ENCODE measurements around the gene RNF207. TPM values are rescaled to one million over a fixed set of nuclear protein-coding genes. Genes with fewer than 3 reads are reported as not detected.
A peak's percentile ranks its signal among the peaks of the same experiment; 100 is the strongest.

RNF207 gene
- total and polyA plus RNA-seq, 2 of the 13 experiments (the other 11 are each of a cell fraction or from before 2014, with no cell fraction given): 9.8 to 15.9 TPM

- TF ChIP-seq KDM2A (CRISPR knock-in tag; IDR thresholded peaks at IDR 0.05; ENCODE audit: borderline replicate concordance, low read depth) (peak; percentile 35; the same call in 1 of the 2 replicates), XBP1 (CRISPR knock-in tag; IDR thresholded peaks at IDR 0.05) (no peak), ZNF678 (CRISPR knock-in tag; IDR thresholded peaks at IDR 0.05) (no peak), ZFAT (CRISPR knock-in tag; conservative IDR thresholded peaks at IDR 0.05) (no peak), DMAP1 (CRISPR knock-in tag; IDR thresholded peaks at IDR 0.05) (peak; percentile 20; the same call in 1 of the 2 replicates), HOXA3 (CRISPR knock-in tag; IDR thresholded peaks at IDR 0.05) (peak; percentile 16; the same call in 1 of the 2 replicates), SAP130 (CRISPR knock-in tag; IDR thresholded peaks at IDR 0.05; ENCODE audit: low read depth) (peak; percentile 17; the same call in 1 of the 2 replicates), ZNF768 (CRISPR knock-in tag; IDR thresholded peaks at IDR 0.05) (peak; percentile 93)
- TF ChIP-seq, protein P1, sequence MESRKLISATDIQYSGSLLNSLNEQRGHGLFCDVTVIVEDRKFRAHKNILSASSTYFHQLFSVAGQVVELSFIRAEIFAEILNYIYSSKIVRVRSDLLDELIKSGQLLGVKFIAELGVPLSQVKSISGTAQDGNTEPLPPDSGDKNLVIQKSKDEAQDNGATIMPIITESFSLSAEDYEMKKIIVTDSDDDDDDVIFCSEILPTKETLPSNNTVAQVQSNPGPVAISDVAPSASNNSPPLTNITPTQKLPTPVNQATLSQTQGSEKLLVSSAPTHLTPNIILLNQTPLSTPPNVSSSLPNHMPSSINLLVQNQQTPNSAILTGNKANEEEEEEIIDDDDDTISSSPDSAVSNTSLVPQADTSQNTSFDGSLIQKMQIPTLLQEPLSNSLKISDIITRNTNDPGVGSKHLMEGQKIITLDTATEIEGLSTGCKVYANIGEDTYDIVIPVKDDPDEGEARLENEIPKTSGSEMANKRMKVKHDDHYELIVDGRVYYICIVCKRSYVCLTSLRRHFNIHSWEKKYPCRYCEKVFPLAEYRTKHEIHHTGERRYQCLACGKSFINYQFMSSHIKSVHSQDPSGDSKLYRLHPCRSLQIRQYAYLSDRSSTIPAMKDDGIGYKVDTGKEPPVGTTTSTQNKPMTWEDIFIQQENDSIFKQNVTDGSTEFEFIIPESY (CRISPR knock-in tag; IDR thresholded peaks at IDR 0.05): peak; percentile 56; the same call in 1 of the 2 replicates
Measured at GRCh38 chr1:6234502-6235295, 28.8 kb downstream of the RNF207 start (continued).

DNA sequence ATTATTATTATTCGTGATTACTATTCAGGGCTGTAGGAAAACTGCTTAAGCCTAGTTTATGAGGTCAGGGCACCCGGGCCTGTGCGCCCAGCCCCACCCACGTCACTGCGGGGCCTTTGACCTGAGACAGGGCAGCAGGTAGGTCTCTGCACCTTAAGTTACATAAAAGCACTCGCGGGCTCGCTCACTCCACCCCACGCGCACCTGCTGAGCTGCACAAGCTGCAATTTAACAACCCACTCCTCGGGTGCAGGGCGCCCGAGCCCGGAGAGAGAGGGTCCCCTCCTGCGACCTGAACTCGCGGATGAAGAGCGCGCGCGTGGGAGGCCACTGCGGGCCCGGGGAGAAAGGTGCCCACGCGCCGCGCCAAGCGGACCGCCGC lies 29.4 kb downstream of the RNF207 start:
- H3K36me3 ChIP-seq (replicated peaks in 1 of 2; ENCODE audit: control insufficient read depth in 1 of 2, insufficient read depth in 2 of 2, low read length in 2 of 2): peaks cover 7 to 26% of the 10 kb centered on the region in 2 experiments; a peak in 4 of 5 replicates
- no peaks in the 10 kb centered on the region for H4K20me1 ChIP-seq (ENCODE audit: insufficient read depth, low read length)
- intact Hi-C loops (cut with micrococcal nuclease; ENCODE audit: unreplicated experiment) (no loop called here), in situ Hi-C loops (cut with HindIII; ENCODE audit: extremely low pct_ligation_motif_present, low pct_unique_long_range_greater_than_20kb) (no loop called here)
- no peak overlapping the region for H2AFZ ChIP-seq (ENCODE audit: low read length)
- no peak for FAIRE-seq
- WGBS (ENCODE audit: low lambda C conversion rate): 0% methylated on average over 5 of the region's 30 CpGs
- H3K27me3 ChIP-seq (ENCODE audit: control insufficient read depth in 1 of 2, insufficient read depth in 2 of 2, low read length in 2 of 2): no peaks in the 10 kb centered on the region
- peak overlapping the region; percentile 56 for H3K27ac ChIP-seq (ENCODE audit: extremely low read length, insufficient read depth, low read length)
- H3K9ac ChIP-seq (ENCODE audit: insufficient read depth, low read depth, low read length): peak overlapping the region; percentile 71
- H3K4me2 ChIP-seq (ENCODE audit: low read depth, low read length): peak overlapping the region; percentile 95
- H3K79me2 ChIP-seq (ENCODE audit: insufficient read depth, low read length): peaks cover 20% of the 10 kb centered on the region
- DNase-seq (ENCODE audit: low spot score): no peak
- POLR2A ChIA-PET: interaction anchor here (0.6 to 2.0 kb wide), 7 partner anchors 10 to 343 kb away, joined by 3 to 17 read pairs (median 4); partner anchors contain the start of gene RNF207
- ATAC-seq: no peak
- no TSS peak for BruUV-seq (replicated peaks)
- H3K9me3 ChIP-seq (ENCODE audit: low read length): no peaks in the 10 kb centered on the region
- CTCF ChIA-PET (ENCODE audit: low intra/inter-chr PET ratio, low total read pairs): no interaction called here
- peaks cover 50% of the 10 kb centered on the region for H3K4me1 ChIP-seq (ENCODE audit: insufficient read depth, low read length)
- H3K4me3 ChIP-seq (replicated peaks in 1 of 3; ENCODE audit: insufficient read depth in 1 of 3, low read depth in 2 of 3, low read length in 3 of 3): peak overlapping the region; percentile 79 to 82 (median 81)
- TF ChIP-seq RXRA (CRISPR knock-in tag; IDR thresholded peaks at IDR 0.05): 0 out of 2 replicates have a peak, but pooled peaks have one; percentile 12
- TF ChIP-seq STAT6 (CRISPR knock-in tag; IDR thresholded peaks at IDR 0.05; ENCODE audit: borderline replicate concordance): no peak
- TF ChIP-seq, protein P2, sequence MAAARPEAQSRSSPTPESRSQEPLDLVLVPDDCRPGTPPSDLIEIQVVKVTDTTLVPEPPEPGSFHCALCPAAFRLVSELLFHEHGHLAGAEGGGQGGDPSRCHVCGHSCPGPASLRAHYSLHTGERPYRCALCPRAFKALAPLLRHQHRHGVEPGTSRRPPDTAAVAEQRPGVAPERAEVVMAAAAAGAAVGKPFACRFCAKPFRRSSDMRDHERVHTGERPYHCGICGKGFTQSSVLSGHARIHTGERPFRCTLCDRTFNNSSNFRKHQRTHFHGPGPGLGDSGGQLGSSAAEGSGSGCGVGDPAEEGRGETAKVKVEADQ (CRISPR knock-in tag; IDR thresholded peaks at IDR 0.05; ENCODE audit: borderline replicate concordance): peak; percentile 67; the same call in 1 of the 2 replicates
- TF ChIP-seq PHF21A (CRISPR knock-in tag; IDR thresholded peaks at IDR 0.05): peak; percentile 29; the same call in 1 of the 2 replicates
- 0 out of 2 replicates have a peak, but pooled peaks have one; percentile 38 for TF ChIP-seq ZNF431 (CRISPR knock-in tag; IDR thresholded peaks at IDR 0.05; ENCODE audit: borderline replicate concordance, low read depth)
- no peak for TF ChIP-seq CCAR2 (optimal IDR thresholded peaks at IDR 0.05; ENCODE audit: low read depth, low read length)
- no peak for TF ChIP-seq NONO (IDR thresholded peaks at IDR 0.05)
- TF ChIP-seq NONO (CRISPR knock-in tag; conservative IDR thresholded peaks at IDR 0.05): no peak
- TF ChIP-seq MYC (CRISPR knock-in tag; IDR thresholded peaks at IDR 0.05; ENCODE audit: borderline replicate concordance): 0 out of 2 replicates have a peak, but pooled peaks have one; percentile 20
